Measurements from ENCODE around the gene ABTB1.

ABTB1 gene

DNA sequence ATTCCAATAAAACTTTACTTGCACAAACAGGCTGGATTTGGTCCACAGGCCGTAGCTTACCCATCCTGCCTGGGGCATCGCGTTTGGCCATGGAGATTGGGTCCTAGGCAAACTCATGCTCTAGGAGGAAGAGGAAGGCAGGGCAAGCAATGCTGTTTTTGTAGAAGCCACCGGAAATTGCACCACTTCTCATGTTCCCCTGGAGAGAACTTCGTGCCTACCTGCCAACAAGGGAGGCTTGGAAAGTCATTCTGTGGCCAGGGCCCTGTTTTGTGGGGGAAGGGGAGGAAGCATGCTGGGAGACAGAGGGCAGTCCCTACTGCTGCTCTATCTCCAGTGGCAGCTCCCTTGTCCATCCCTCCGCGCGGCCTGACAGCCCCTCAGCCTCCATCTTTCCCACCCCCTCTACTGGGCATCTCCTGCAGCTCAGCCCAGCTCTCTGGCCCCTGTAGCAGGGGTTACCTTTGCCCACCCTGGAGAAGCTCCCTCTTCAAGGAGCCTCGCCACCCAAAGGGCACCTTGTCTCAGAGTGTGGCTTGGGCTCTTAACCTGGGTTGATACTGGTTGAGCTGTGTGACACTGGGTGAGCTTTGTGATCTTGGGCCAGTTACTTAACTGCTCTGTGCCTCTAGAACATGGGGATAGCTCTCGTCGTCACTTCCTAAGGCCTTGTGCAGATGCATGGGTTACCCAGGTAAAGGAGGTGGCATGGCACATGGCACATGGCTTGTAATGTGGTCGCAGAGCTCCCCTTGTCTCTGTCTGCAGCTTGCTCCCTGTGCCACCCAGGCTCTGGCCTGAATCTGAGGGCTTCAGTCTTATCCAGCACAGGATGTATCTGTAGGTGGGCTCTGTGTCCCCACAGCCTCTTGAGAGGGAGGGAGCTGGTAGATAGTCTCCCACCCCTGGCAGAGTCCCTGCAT is 6.1 kb downstream of the ABTB1 start:
- Histone ChIP-seq H4K20me1 (ENCODE audit: insufficient read depth, low read length) (no peaks in the 10 kb centered on the region), H2AFZ (ENCODE audit: low read length) (no peak overlapping the region), H3K4me2 (ENCODE audit: low read depth, low read length) (no peak overlapping the region), H3F3A (ENCODE audit: insufficient read depth, low read length) (no peaks in the 10 kb centered on the region), H3K4me3 (ENCODE audit: low read length) (no peak overlapping the region), H3K79me2 (ENCODE audit: low read length) (no peaks in the 10 kb centered on the region; the same call in 1 of the 2 replicates), H3K9ac (ENCODE audit: low read length) (no peak overlapping the region), H3K9me3 (replicated peaks; ENCODE audit: insufficient read depth, low read length) (no peaks in the 10 kb centered on the region), H3K27me3 (replicated peaks; ENCODE audit: insufficient read depth, low read length) (no peaks in the 10 kb centered on the region), H3K27ac (ENCODE audit: low read length) (no peak overlapping the region), H3K4me1 (ENCODE audit: low read length) (no peaks in the 10 kb centered on the region), H3K9me2 (replicated peaks; ENCODE audit: insufficient read depth, low read length) (no peaks in the 10 kb centered on the region), H3K36me3 (replicated peaks; ENCODE audit: insufficient read depth, low read length) (no peaks in the 10 kb centered on the region)
- TF ChIP-seq EZH2 (optimal IDR thresholded peaks at IDR 0.05; ENCODE audit: low read depth, low read length): no peak
- no peak for TF ChIP-seq CTCF (IDR thresholded peaks at IDR 0.05; ENCODE audit: low read length)
- no peak for TF ChIP-seq EZH2phosphoT487 (IDR thresholded peaks at IDR 0.05; ENCODE audit: low read length)
- no peak for DNase-seq

GRCh38 chr3:127679534-127680145 is 6.9 kb downstream of the ABTB1 start:
- H3K9me2 ChIP-seq (replicated peaks; ENCODE audit: insufficient read depth, low read length): no peaks in the 10 kb centered on the region
- H3K27ac ChIP-seq (ENCODE audit: low read length): no peak overlapping the region
- no peaks in the 10 kb centered on the region for H3K36me3 ChIP-seq (replicated peaks; ENCODE audit: insufficient read depth, low read length)
- no peak overlapping the region for H3K4me3 ChIP-seq (ENCODE audit: low read length)
- no peaks in the 10 kb centered on the region for H3K9me3 ChIP-seq (replicated peaks; ENCODE audit: insufficient read depth, low read length)
- no peak overlapping the region for H2AFZ ChIP-seq (ENCODE audit: low read length)
- no peaks in the 10 kb centered on the region for H3K79me2 ChIP-seq (ENCODE audit: low read length)
- H3K27me3 ChIP-seq (replicated peaks; ENCODE audit: insufficient read depth, low read length): no peaks in the 10 kb centered on the region
- H4K20me1 ChIP-seq (ENCODE audit: insufficient read depth, low read length): no peaks in the 10 kb centered on the region
- H3F3A ChIP-seq (ENCODE audit: insufficient read depth, low read length): no peaks in the 10 kb centered on the region
- no peak overlapping the region for H3K9ac ChIP-seq (ENCODE audit: low read length)
- H3K4me1 ChIP-seq (ENCODE audit: low read length): no peaks in the 10 kb centered on the region
- no peak for TF ChIP-seq CTCF (IDR thresholded peaks at IDR 0.05; ENCODE audit: low read length)
- TF ChIP-seq EZH2 (optimal IDR thresholded peaks at IDR 0.05; ENCODE audit: low read depth, low read length): no peak
- TF ChIP-seq EZH2phosphoT487 (IDR thresholded peaks at IDR 0.05; ENCODE audit: low read length): no peak
- no peak overlapping the region for H3K4me2 ChIP-seq (ENCODE audit: low read depth, low read length)
- DNase-seq: no peak

DNA sequence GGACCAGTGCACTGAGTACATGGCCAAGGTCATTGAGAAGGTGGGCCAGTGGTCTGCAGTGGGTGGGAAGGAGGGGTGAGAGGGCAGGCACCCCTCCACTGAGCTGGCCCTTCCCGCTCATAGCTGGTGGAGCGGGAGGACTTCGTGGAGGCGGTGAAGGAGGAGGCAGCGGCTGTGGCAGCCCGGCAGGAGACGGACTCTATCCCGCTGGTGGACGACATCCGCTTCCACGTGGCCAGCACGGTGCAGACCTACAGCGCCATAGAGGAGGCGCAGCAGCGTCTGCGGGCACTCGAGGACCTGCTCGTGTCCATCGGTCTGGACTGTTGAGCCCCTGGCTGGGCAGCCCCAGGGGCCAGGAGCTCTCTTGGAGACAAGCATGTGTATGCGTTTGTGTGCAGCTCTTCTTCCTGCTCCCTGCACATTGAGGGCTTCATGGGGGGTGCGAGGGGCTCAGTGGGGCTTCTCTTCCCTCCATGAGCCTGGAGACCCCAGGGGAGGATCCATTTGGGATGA is 7.5 kb downstream of the ABTB1 start:
- H3K9me2 ChIP-seq (replicated peaks; ENCODE audit: insufficient read depth, low read length): no peaks in the 10 kb centered on the region
- no peak for DNase-seq
- TF ChIP-seq CTCF (IDR thresholded peaks at IDR 0.05; ENCODE audit: low read length) (no peak), EZH2phosphoT487 (IDR thresholded peaks at IDR 0.05; ENCODE audit: low read length) (no peak), EZH2 (optimal IDR thresholded peaks at IDR 0.05; ENCODE audit: low read depth, low read length) (no peak)
- no peak overlapping the region for H3K9ac ChIP-seq (ENCODE audit: low read length)
- H3K79me2 ChIP-seq (ENCODE audit: low read length): no peaks in the 10 kb centered on the region
- no peak overlapping the region for H3K27ac ChIP-seq (ENCODE audit: low read length)
- no peak overlapping the region for H3K4me2 ChIP-seq (ENCODE audit: low read depth, low read length)
- H4K20me1 ChIP-seq (ENCODE audit: insufficient read depth, low read length): no peaks in the 10 kb centered on the region
- H3K4me3 ChIP-seq (ENCODE audit: low read length): no peak overlapping the region
- no peaks in the 10 kb centered on the region for H3K9me3 ChIP-seq (replicated peaks; ENCODE audit: insufficient read depth, low read length)
- no peaks in the 10 kb centered on the region for H3F3A ChIP-seq (ENCODE audit: insufficient read depth, low read length)
- no peaks in the 10 kb centered on the region for H3K4me1 ChIP-seq (ENCODE audit: low read length)
- H2AFZ ChIP-seq (ENCODE audit: low read length): no peak overlapping the region
- H3K36me3 ChIP-seq (replicated peaks; ENCODE audit: insufficient read depth, low read length): no peaks in the 10 kb centered on the region
- H3K27me3 ChIP-seq (replicated peaks; ENCODE audit: insufficient read depth, low read length): no peaks in the 10 kb centered on the region
